ENCODE measurements around the gene TUBB4A. TPM values are rescaled to one million over a fixed set of nuclear protein-coding genes. Genes with fewer than 3 reads are reported as not detected.

TUBB4A gene
- total RNA-seq, 1 experiment from 2014 or later: 18.5 TPM

GRCh38 chr19:6530386-6531162 lies 28.5 kb upstream of the TUBB4A start, which contains the start of gene TNFSF9:
TNFSF9 (plus strand) TSS chr19:6531026; CDS start chr19:6531037, 11 bp downstream.
- peaks cover 48% of the 10 kb centered on the region for H3K4me1 Mint-ChIP-seq
- ChIA-PET CTCF (interaction anchor here (0.6 to 1.1 kb wide), 4 partner anchors 8 to 223 kb away, joined by 3 to 13 read pairs (median 4); no protein-coding TSS in a partner anchor), POLR2A (interaction anchor here (0.6 to 1.3 kb wide), 5 partner anchors 11 to 57 kb away, joined by 3 to 6 read pairs (median 4); no protein-coding TSS in a partner anchor)
- H3K27ac Mint-ChIP-seq: peak within 1 kb of the TSS; percentile 60
- H3K27me3 Mint-ChIP-seq (ENCODE audit: low read depth): peaks cover 77% of the 10 kb centered on the region
- H3K9me3 Mint-ChIP-seq: peaks cover 2% of the 10 kb centered on the region
- H3K4me3 Mint-ChIP-seq: peak within 1 kb of the TSS; percentile 74
- no peak for TF ChIP-seq RORB (CRISPR knock-in tag; IDR thresholded peaks at IDR 0.05)
- no peak for TF ChIP-seq ELF4 (CRISPR knock-in tag; IDR thresholded peaks at IDR 0.05; ENCODE audit: low read depth)
- 0 out of 2 replicates have a peak, but pooled peaks have one; percentile 37 for TF ChIP-seq ETV6 (CRISPR knock-in tag; IDR thresholded peaks at IDR 0.05)
- TF ChIP-seq, protein P1, sequence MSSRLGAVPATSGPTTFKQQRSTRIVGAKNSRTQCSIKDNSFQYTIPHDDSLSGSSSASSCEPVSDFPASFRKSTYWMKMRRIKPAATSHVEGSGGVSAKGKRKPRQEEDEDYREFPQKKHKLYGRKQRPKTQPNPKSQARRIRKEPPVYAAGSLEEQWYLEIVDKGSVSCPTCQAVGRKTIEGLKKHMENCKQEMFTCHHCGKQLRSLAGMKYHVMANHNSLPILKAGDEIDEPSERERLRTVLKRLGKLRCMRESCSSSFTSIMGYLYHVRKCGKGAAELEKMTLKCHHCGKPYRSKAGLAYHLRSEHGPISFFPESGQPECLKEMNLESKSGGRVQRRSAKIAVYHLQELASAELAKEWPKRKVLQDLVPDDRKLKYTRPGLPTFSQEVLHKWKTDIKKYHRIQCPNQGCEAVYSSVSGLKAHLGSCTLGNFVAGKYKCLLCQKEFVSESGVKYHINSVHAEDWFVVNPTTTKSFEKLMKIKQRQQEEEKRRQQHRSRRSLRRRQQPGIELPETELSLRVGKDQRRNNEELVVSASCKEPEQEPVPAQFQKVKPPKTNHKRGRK (CRISPR knock-in tag; IDR thresholded peaks at IDR 0.05; ENCODE audit: borderline replicate concordance): peak; percentile 42; the same call in 1 of the 2 replicates
- 0 out of 2 replicates have a peak, but pooled peaks have one; percentile 45 for TF ChIP-seq FOXP4 (CRISPR knock-in tag; IDR thresholded peaks at IDR 0.05)
- TF ChIP-seq, protein P2, sequence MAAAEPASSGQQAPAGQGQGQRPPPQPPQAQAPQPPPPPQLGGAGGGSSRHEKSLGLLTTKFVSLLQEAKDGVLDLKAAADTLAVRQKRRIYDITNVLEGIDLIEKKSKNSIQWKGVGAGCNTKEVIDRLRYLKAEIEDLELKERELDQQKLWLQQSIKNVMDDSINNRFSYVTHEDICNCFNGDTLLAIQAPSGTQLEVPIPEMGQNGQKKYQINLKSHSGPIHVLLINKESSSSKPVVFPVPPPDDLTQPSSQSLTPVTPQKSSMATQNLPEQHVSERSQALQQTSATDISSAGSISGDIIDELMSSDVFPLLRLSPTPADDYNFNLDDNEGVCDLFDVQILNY (CRISPR knock-in tag; IDR thresholded peaks at IDR 0.05): no peak
- TF ChIP-seq SP1 (CRISPR knock-in tag; conservative IDR thresholded peaks at IDR 0.05): peak; percentile 77; the same call in 1 of the 2 replicates
- peak; percentile 59; the same call in 1 of the 2 replicates for TF ChIP-seq PRDM15 (CRISPR knock-in tag; IDR thresholded peaks at IDR 0.05)
- DNase-seq (ENCODE audit: low spot score) (peak; percentile 86), ATAC-seq (peak; percentile 49)
- H3K36me3 Mint-ChIP-seq: peaks cover 3% of the 10 kb centered on the region

DNA sequence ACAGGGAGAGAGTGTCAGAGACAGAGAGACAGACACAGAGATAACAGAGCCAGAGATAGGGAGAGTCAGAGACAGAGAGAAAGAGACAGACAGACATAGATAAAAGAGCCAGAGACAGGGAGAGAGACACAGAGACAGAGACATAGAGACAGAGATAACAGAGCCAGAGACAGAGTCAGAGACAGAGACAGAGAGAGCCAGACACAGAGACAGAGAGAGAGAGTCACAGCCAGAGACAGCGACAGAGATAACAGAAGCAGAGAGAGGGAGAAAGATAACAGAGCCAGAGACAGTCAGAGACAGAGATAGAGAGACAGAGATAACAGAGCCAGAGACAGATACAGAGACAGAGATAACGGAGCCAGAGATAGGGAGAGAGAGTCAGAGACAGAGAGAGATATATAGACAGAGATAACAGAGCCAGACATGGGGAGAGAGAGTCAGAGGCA lies 27.9 kb upstream of the TUBB4A start:
- H3K9me3 Mint-ChIP-seq: no peaks in the 10 kb centered on the region
- H3K27ac Mint-ChIP-seq: no peak overlapping the region
- H3K36me3 Mint-ChIP-seq: no peaks in the 10 kb centered on the region
- POLR2A ChIA-PET: interaction anchor here (0.8 kb wide), 1 partner anchor 13 kb away, joined by 4 read pairs; no protein-coding TSS in a partner anchor
- H3K4me1 Mint-ChIP-seq: peaks cover 48% of the 10 kb centered on the region
- CTCF ChIA-PET: interaction anchor here (1.1 kb wide), 2 partner anchors 13 to 224 kb away, joined by 4 to 13 read pairs; no protein-coding TSS in a partner anchor
- DNase-seq (ENCODE audit: low spot score): no peak
- peak overlapping the region; percentile 74 for H3K4me3 Mint-ChIP-seq
- H3K27me3 Mint-ChIP-seq (ENCODE audit: low read depth): peaks cover 71% of the 10 kb centered on the region
- ATAC-seq: no peak
- TF ChIP-seq JUN (CRISPR knock-in tag; IDR thresholded peaks at IDR 0.05): no peak
- no peak for TF ChIP-seq SMAD4 (CRISPR knock-in tag; IDR thresholded peaks at IDR 0.05)
- no peak for TF ChIP-seq CDX4 (CRISPR knock-in tag; IDR thresholded peaks at IDR 0.05; ENCODE audit: borderline replicate concordance)
- no peak for TF ChIP-seq SP1 (CRISPR knock-in tag; conservative IDR thresholded peaks at IDR 0.05)
- TF ChIP-seq ATF3 (CRISPR knock-in tag; conservative IDR thresholded peaks at IDR 0.05): no peak
- no peak for TF ChIP-seq E2F1 (CRISPR knock-in tag; IDR thresholded peaks at IDR 0.05)
- TF ChIP-seq, protein P3, sequence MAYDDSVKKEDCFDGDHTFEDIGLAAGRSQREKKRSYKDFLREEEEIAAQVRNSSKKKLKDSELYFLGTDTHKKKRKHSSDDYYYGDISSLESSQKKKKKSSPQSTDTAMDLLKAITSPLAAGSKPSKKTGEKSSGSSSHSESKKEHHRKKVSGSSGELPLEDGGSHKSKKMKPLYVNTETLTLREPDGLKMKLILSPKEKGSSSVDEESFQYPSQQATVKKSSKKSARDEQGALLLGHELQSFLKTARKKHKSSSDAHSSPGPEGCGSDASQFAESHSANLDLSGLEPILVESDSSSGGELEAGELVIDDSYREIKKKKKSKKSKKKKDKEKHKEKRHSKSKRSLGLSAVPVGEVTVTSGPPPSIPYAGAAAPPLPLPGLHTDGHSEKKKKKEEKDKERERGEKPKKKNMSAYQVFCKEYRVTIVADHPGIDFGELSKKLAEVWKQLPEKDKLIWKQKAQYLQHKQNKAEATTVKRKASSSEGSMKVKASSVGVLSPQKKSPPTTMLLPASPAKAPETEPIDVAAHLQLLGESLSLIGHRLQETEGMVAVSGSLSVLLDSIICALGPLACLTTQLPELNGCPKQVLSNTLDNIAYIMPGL (CRISPR knock-in tag; IDR thresholded peaks at IDR 0.05): no peak
- TF ChIP-seq OVOL2 (CRISPR knock-in tag; IDR thresholded peaks at IDR 0.05; ENCODE audit: borderline replicate concordance): no peak
- no peak for TF ChIP-seq TCF7 (CRISPR knock-in tag; IDR thresholded peaks at IDR 0.05; ENCODE audit: low read depth)
